ENCODE measurements around the gene PIK3CD. TPM values are rescaled to one million over a fixed set of nuclear protein-coding genes. Genes with fewer than 3 reads are reported as not detected.

PIK3CD gene
- total RNA-seq, 4 donors from 2014 or later: 4.2 to 5.4 (median 5.0) TPM

DNA sequence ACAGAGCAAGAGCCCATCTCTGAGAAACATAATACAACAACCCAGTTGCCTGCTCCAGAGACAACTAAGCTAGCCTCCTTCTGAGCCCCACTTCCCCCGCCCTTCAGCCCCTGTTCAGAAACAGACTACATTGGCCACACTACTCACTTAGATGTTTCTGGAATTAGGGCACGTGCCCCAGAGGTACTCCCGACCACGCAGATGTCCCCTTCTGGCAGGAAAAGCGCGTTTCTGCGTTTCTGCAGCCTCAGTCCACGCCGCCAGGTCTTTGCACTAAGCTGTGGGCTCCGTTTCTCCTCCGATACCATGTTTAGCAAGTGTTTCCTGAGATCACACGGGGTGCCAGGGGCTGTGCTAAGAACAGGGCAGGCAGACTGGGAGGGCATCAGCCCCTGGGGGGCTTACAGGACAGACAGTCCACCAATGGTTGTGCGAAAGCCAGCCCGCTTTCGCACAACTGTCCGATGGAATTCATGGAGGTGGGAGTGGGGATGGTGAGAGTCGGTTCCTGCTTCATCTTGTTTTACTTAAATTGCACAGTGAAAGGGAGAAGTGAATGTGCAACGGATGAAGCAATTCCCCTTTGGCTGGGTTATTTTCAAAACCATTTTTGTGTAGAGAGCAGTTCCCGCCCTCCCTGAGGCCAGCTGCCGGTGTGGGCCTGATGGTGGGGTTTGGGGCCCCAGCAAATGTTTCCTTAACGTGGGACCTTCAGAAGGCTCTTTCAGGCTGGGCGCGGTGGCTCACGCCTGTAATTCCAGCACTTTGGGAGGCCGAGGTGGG lies 2.7 kb downstream of the PIK3CD start:
- intact Hi-C loops (cut with DNase I; ENCODE audit: low total_unique reads): no loop called here

GRCh38 chr1:9654834-9655723 lies 3.5 kb downstream of the PIK3CD start:
- no peak for TF ChIP-seq POLR2A (IDR thresholded peaks at IDR 0.05)
- intact Hi-C loops (cut with DNase I; ENCODE audit: low total_unique reads): no loop called here
- no peak overlapping the region for H3K4me3 ChIP-seq (ENCODE audit: low read depth, poor library complexity, severe bottlenecking)
- DNase-seq (ENCODE audit: low spot score in 2 of 2): no peak
- 62 to 72% methylated on average over 16 of the region's 16 CpGs for WGBS, 2 donors

More for the DNA sequence above, 2.7 kb downstream of the PIK3CD start:
- no peak for DNase-seq (ENCODE audit: low spot score in 2 of 2)
- TF ChIP-seq POLR2A (IDR thresholded peaks at IDR 0.05) (no peak), CTCF (IDR thresholded peaks at IDR 0.05) (no peak)
- H3K4me3 ChIP-seq (ENCODE audit: low read depth, poor library complexity, severe bottlenecking): no peak overlapping the region
- 76 to 78% methylated on average over 25 of the region's 25 CpGs for WGBS, 2 donors

DNA sequence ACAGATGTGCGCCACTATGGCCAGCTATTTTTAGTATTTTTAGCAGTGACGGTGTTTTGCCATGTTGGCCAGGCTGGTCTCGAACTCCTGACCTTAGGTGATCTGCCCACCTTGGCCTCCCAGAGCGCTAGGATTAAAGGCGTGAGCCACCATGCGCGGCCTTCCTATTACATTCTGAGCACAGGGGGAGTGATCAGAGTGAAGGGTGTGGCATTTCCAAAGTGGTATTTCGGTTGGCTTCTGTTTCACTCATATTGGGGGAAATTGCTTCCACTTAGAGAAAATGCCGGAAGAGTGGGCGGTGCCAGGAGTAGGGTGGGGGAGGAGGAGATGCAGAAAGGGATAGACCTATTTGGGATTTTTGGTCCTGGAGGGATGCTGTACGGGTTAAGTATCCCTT lies 4.3 kb downstream of the PIK3CD start:
- intact Hi-C loops (cut with DNase I; ENCODE audit: low total_unique reads): no loop called here
- H3K4me3 ChIP-seq (ENCODE audit: low read depth, poor library complexity, severe bottlenecking): no peak overlapping the region
- WGBS, 2 donors: 85 to 95% methylated on average over 11 of the region's 11 CpGs
- TF ChIP-seq CTCF (IDR thresholded peaks at IDR 0.05): no peak
- TF ChIP-seq POLR2A (IDR thresholded peaks at IDR 0.05): no peak
- DNase-seq (ENCODE audit: low spot score in 2 of 2): no peak

DNA sequence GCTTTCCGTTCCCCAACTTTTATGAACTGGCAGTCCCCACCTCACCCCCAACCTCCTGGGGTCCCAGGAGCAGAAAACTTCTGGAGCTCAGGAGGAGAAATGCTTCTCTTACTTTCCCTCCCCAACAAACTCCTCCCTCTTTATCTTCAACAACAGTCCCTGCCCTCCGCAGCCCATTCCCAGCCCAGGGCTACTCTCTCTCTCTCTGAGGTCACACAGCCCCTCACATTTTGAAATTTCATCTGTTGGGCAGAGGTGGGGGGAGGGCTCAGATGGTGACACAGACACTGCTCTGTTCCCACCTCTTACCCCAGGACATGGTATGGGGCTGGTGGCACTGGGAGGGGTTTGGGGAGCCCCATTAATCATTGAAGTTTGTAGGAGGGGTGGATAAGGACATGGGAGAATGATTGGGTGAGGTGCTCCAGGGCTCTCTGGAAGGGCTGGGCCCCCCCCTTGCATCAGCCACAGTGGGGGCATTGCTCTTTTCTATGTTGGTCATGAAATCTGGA lies 6.0 kb downstream of the PIK3CD start:
- DNase-seq (ENCODE audit: low spot score in 2 of 2): no peak
- no peak overlapping the region for H3K4me3 ChIP-seq (ENCODE audit: low read depth, poor library complexity, severe bottlenecking)
- 81 to 91% methylated on average over 2 of the region's 2 CpGs for WGBS, 2 donors
- intact Hi-C loops (cut with DNase I; ENCODE audit: low total_unique reads): no loop called here
- no peak for TF ChIP-seq CTCF (IDR thresholded peaks at IDR 0.05)
- no peak for TF ChIP-seq POLR2A (IDR thresholded peaks at IDR 0.05)

DNA sequence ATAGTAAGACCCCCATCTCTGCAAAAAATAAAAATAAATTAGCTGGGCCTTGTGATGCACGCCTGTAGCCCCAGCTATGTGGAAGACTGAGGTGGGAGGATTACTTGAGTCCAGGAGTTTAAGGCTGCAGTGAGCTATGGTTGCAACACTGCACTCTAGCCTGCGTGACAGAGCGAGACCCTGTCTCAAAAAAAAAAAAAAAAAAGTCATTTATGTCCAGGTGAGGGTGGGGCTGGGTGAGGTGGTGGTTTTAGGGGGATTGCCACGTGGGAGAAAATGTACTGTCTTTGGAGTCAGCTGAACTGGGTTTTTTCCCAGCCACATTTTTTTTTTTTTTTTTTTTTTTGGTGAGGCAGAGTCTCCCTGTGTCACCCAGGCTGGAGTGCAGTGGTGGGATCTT lies 6.7 kb downstream of the PIK3CD start:
- H3K4me3 ChIP-seq (ENCODE audit: low read depth, poor library complexity, severe bottlenecking): no peak overlapping the region
- intact Hi-C loops (cut with DNase I; ENCODE audit: low total_unique reads): no loop called here
- WGBS, 2 donors: 80 to 82% methylated on average over 4 of the region's 4 CpGs
- no peak for DNase-seq (ENCODE audit: low spot score in 2 of 2)
- no peak for TF ChIP-seq POLR2A (IDR thresholded peaks at IDR 0.05)
- TF ChIP-seq CTCF (IDR thresholded peaks at IDR 0.05): no peak

GRCh38 chr1:9659328-9659727 lies 7.8 kb downstream of the PIK3CD start:
- H3K4me3 ChIP-seq (ENCODE audit: low read depth, poor library complexity, severe bottlenecking): no peak overlapping the region
- no peak for DNase-seq (ENCODE audit: low spot score in 2 of 2)
- 43 to 54% methylated on average over 5 of the region's 5 CpGs for WGBS, 2 donors
- TF ChIP-seq CTCF (IDR thresholded peaks at IDR 0.05) (no peak), POLR2A (IDR thresholded peaks at IDR 0.05) (no peak)
- intact Hi-C loops (cut with DNase I; ENCODE audit: low total_unique reads): no loop called here
